ENCODE data around the gene SCRN1. TPM values are rescaled to one million over a fixed set of nuclear protein-coding genes. Genes with fewer than 3 reads are reported as not detected.

SCRN1 gene
- total RNA-seq, 4 donors from 2014 or later, result 1.8 to 3.8 (median 2.7) TPM

- H3K4me3 ChIP-seq, result no peak overlapping the region
- TF ChIP-seq CTCF (IDR thresholded peaks at IDR 0.05 in 4 of 5, conservative IDR thresholded peaks at IDR 0.05 in 1 of 5), result no peak
- no peak for TF ChIP-seq POLR2A (IDR thresholded peaks at IDR 0.05)
- no peaks in the 10 kb centered on the region for H3K9me3 ChIP-seq
- in situ Hi-C loops (cut with MboI; ENCODE audit: low sequenced_read_pairs in 4 of 4), result loop anchor here in 3 of 4 donors (10.0 to 25.0 kb wide), 3 partner anchors 153 to 278 kb away; no protein-coding TSS in a partner anchor
- H3K4me1 ChIP-seq, result no peaks in the 10 kb centered on the region
- ATAC-seq (peak in 1 of 2 donors; percentile 30), DNase-seq (no peak)
- intact Hi-C loops (cut with DNase I; ENCODE audit: low total_unique reads), result no loop called here
- H3K36me3 ChIP-seq, result peaks cover 0 to 7% of the 10 kb centered on the region in 2 donors
- H3K27me3 ChIP-seq, result no peaks in the 10 kb centered on the region
- no peak overlapping the region for H3K27ac ChIP-seq
Measured at GRCh38 chr7:29915481-29916215, 74.0 kb downstream of the SCRN1 start.

- ATAC-seq (no peak), DNase-seq (no peak)
- no peaks in the 10 kb centered on the region for H3K27me3 ChIP-seq
- H3K36me3 ChIP-seq, result peaks cover 0 to 7% of the 10 kb centered on the region in 2 donors
- in situ Hi-C loops (cut with MboI; ENCODE audit: low sequenced_read_pairs in 4 of 4) (loop anchor here in 3 of 4 donors (10.0 to 25.0 kb wide), 3 partner anchors 152 to 277 kb away; no protein-coding TSS in a partner anchor), intact Hi-C loops (cut with DNase I; ENCODE audit: low total_unique reads) (no loop called here)
- H3K9me3 ChIP-seq, result no peaks in the 10 kb centered on the region
- no peak for TF ChIP-seq CTCF (IDR thresholded peaks at IDR 0.05 in 4 of 5, conservative IDR thresholded peaks at IDR 0.05 in 1 of 5)
- no peak for TF ChIP-seq POLR2A (IDR thresholded peaks at IDR 0.05)
- no peaks in the 10 kb centered on the region for H3K4me1 ChIP-seq
- no peak overlapping the region for H3K4me3 ChIP-seq
- H3K27ac ChIP-seq, result no peak overlapping the region
Measured at GRCh38 chr7:29914180-29914579, 75.4 kb downstream of the SCRN1 start.

- Histone ChIP-seq H3K27me3 (no peaks in the 10 kb centered on the region), H3K4me1 (no peaks in the 10 kb centered on the region), H3K36me3 (peaks cover 0 to 43% of the 10 kb centered on the region in 2 donors), H3K9me3 (no peaks in the 10 kb centered on the region), H3K4me3 (no peak overlapping the region), H3K27ac (no peak overlapping the region)
- in situ Hi-C loops (cut with MboI; ENCODE audit: low sequenced_read_pairs in 4 of 4) (loop anchor here in 2 of 4 donors (25.0 kb wide), 2 partner anchors 144 to 269 kb away; no protein-coding TSS in a partner anchor), intact Hi-C loops (cut with DNase I; ENCODE audit: low total_unique reads) (no loop called here)
- ATAC-seq (no peak), DNase-seq (no peak)
- no peak for TF ChIP-seq CTCF (IDR thresholded peaks at IDR 0.05 in 4 of 5, conservative IDR thresholded peaks at IDR 0.05 in 1 of 5)
Measured at GRCh38 chr7:29906200-29907022, 83.2 kb downstream of the SCRN1 start.

GRCh38 chr7:29900745-29901144 is 88.9 kb downstream of the SCRN1 start:
- H3K4me3 ChIP-seq, result no peak overlapping the region
- H3K9me3 ChIP-seq, result no peaks in the 10 kb centered on the region
- no peaks in the 10 kb centered on the region for H3K4me1 ChIP-seq
- peaks cover 0 to 29% of the 10 kb centered on the region in 2 donors for H3K36me3 ChIP-seq
- intact Hi-C loops (cut with DNase I; ENCODE audit: low total_unique reads), result no loop called here
- DNase-seq (no peak), ATAC-seq (no peak)
- no peaks in the 10 kb centered on the region for H3K27me3 ChIP-seq
- in situ Hi-C loops (cut with MboI; ENCODE audit: low sequenced_read_pairs in 4 of 4), result loop anchor here in 2 of 4 donors (25.0 kb wide), 2 partner anchors 138 to 263 kb away; no protein-coding TSS in a partner anchor
- no peak overlapping the region for H3K27ac ChIP-seq
- TF ChIP-seq CTCF (IDR thresholded peaks at IDR 0.05 in 4 of 5, conservative IDR thresholded peaks at IDR 0.05 in 1 of 5) (no peak), POLR2A (IDR thresholded peaks at IDR 0.05) (no peak)
